Large intestine (tissue), 3 donors: ENCODE measurements around the gene JMJD7. TPM values are rescaled to one million over a fixed set of nuclear protein-coding genes. Genes with fewer than 3 reads are reported as not detected.
A peak's percentile ranks its signal among the peaks of the same experiment; 100 is the strongest.

ENCODE experiments used
- DNase-seq, 2 donors: peaks; one replicate each; pipeline versions ENCODE4 v3.0.0 to v3.0.0-alpha.2; 2013
- H3K27ac ChIP-seq: one replicate; pipeline ENCODE4 v1.5.1; 2013; ENCODE audit warnings: low read length
- H3K27me3 ChIP-seq: 2 replicates; pipeline ENCODE4 v1.6.1; 2013; ENCODE audit warnings: low read length; ENCODE audit not compliant: control insufficient read depth, insufficient read depth
- H3K36me3 ChIP-seq: 2 replicates; pipeline ENCODE4 v1.6.1; 2013; ENCODE audit warnings: low read length; ENCODE audit not compliant: control insufficient read depth, insufficient read depth
- H3K4me1 ChIP-seq: one replicate; pipeline ENCODE4 v1.6.1; 2013; ENCODE audit warnings: low read length; ENCODE audit not compliant: control insufficient read depth, insufficient read depth
- H3K4me3 ChIP-seq: one replicate; pipeline ENCODE4 v1.5.1; 2013; ENCODE audit warnings: low read length
- H3K9me3 ChIP-seq: one replicate; pipeline ENCODE4 v1.6.1; 2013; ENCODE audit warnings: mild to moderate bottlenecking, low read depth, low read length, moderate library complexity; ENCODE audit not compliant: control insufficient read depth
- WGBS: methylation state at CpG from one replicate; pipeline ENCODE4 v1.1.5; 2013; ENCODE audit warnings: low lambda C conversion rate; ENCODE audit not compliant: insufficient coverage; 5-methylcytosine and 5-hydroxymethylcytosine counted together
- polyA plus RNA-seq: library from polyadenylated mRNA; unstranded; fragments of 120-200 nt; gene quantifications from one replicate; pipeline ENCODE4 v1.2.1, GENCODE V29; 2013

JMJD7 gene
- polyA plus RNA-seq, 1 donor: 10.2 TPM

DNA sequence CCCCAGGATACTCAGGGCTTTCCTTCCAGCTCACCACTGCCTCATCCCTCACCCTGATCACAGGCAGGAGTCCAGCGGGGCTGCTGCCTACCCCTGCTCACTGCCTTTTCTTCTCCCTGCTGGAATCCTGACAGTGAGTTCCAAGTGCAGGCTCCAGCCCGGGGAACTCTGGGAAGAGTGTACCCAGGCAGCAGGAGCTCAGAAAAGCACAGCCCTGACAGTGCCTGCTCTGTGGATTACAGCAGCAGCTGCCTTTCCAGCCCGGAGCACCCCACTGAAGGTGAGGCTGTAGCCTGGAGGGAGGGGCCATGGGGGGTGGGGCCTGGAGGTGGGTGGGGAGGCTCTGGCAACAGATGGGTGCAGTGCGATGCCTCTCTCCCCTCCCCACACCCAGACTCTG, 6.1 kb upstream of the JMJD7 start:
- Histone ChIP-seq H3K4me1 (peaks cover 8% of the 10 kb centered on the region), H3K36me3 (peaks cover 88% of the 10 kb centered on the region), H3K9me3 (no peaks in the 10 kb centered on the region), H3K27me3 (no peaks in the 10 kb centered on the region), H3K4me3 (no peak overlapping the region), H3K27ac (no peak overlapping the region)
- no CpG with 5 or more reads among the region's 4 CpGs for WGBS
- DNase-seq: no peak

DNA sequence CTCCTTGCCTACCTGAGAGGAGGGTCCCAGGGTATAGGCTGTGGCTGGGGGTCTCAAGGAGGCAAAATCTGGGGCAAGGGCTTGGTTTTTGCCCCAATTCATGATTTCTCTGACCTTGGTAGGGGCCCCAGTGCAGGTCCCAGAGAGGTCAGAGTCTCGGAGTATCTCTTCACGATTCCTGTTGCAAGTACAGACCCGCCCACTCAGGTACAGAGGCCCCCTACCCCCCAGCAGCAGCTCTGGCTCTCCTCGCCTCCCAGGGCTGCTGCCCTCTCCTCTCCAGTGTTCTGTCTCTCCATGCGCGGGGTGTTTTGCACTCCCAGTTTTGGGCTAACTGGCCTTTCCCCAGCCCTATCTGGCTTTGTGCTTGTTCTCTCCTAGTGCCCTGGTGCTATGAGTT, 5.4 kb upstream of the JMJD7 start:
- no peak for DNase-seq
- Histone ChIP-seq H3K27me3 (no peaks in the 10 kb centered on the region), H3K9me3 (peaks cover 4% of the 10 kb centered on the region), H3K36me3 (peaks cover 82% of the 10 kb centered on the region), H3K27ac (no peak overlapping the region), H3K4me1 (peaks cover 8% of the 10 kb centered on the region), H3K4me3 (no peak overlapping the region)
- no CpG with 5 or more reads among the region's 6 CpGs for WGBS

DNA sequence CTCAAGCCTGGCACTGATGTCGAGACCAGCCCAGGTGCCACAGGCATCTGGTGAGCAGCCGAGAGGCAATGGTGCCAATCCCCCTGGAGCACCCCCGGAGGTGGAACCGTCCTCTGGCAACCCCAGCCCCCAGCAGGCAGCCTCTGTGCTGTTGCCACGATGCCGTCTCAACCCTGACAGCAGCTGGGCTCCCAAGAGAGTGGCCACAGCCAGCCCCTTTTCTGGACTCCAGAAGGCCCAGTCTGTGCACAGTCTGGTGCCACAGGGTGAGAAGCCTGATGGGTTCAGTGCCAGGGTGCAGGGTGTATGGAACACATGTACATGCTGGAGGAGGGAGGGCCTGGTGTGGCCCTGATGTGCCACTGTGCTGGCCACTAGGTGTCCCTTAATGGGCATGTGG, 4.9 kb upstream of the JMJD7 start:
- Histone ChIP-seq H3K9me3 (peaks cover 4% of the 10 kb centered on the region), H3K4me1 (peaks cover 8% of the 10 kb centered on the region), H3K27me3 (no peaks in the 10 kb centered on the region), H3K4me3 (no peak overlapping the region), H3K27ac (no peak overlapping the region), H3K36me3 (peaks cover 77% of the 10 kb centered on the region)
- DNase-seq: no peak
- no CpG with 5 or more reads among the region's 6 CpGs for WGBS

DNA sequence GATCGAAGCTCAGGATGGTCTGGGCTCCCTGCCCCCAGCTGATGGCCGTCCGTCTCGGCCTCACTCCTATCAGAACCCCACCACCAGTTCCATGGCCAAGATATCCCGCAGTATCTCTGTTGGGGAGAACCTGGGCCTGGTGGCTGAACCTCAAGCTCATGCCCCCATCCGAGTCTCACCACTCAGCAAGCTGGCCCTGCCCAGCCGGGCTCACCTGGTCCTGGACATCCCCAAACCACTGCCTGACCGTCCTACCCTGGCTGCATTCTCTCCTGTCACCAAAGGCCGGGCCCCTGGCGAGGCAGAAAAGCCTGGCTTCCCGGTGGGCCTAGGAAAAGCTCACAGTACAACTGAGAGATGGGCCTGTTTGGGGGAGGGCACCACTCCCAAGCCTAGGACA, 4.4 kb upstream of the JMJD7 start:
- Histone ChIP-seq H3K4me1 (peaks cover 8% of the 10 kb centered on the region), H3K27ac (no peak overlapping the region), H3K9me3 (peaks cover 4% of the 10 kb centered on the region), H3K4me3 (no peak overlapping the region), H3K36me3 (peaks cover 72% of the 10 kb centered on the region), H3K27me3 (no peaks in the 10 kb centered on the region)
- DNase-seq: no peak
- WGBS: no CpG with 5 or more reads among the region's 11 CpGs

DNA sequence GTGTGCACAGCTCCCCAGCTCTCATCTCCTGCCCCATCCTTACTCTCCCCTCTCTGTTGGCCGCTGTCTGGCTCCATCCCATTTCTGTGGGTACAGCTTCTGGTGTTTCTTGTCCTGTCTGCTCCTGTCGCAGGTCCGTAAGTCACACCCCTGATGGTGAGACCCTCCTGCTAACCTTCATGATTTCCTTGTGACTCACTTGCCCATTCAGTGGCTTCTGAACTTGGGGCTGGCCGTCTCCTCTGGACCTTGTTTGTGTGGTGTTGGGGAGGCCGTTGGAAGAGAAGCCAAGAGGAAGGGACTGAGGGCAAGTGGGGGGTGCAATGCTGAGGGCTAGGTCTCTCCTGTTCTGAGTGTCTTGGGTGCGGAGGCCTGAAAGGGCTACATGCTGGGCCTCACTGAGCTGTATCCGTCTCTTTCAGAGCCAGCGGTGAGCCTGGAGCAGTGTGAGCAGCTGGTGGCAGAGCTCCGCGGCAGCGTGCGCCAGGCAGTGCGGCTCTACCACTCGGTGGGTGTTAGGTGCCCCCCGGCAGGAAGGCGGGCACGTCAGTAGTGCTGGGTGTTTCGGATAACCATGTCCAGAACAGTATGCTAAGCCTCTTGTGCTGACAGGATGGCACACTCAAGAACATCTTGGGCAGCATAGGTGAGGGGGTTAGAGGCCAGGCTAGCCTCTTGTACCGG, 3.7 kb upstream of the JMJD7 start:
- Histone ChIP-seq H3K4me3 (no peak overlapping the region), H3K36me3 (peaks cover 65% of the 10 kb centered on the region), H3K27ac (no peak overlapping the region), H3K27me3 (no peaks in the 10 kb centered on the region), H3K4me1 (peaks cover 14% of the 10 kb centered on the region), H3K9me3 (peaks cover 4% of the 10 kb centered on the region)
- DNase-seq: no peak
- no CpG with 5 or more reads among the region's 19 CpGs for WGBS

DNA sequence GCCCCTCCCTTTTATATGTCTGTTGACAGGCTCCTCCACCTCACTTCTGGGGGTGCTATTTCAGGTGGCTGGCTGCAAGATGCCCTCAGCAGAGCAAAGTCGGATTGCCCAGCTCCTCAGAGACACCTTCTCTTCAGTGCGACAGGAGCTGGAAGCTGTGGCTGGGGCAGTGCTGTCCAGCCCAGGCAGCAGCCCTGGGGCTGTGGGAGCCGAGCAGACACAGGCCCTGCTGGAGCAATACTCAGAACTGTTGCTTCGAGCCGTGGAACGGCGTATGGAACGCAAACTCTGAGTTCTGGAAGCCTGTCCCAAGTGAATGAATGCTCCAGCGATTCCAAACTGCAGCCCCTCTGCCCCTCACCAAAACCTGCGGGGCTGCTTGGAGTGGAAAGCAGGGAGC, 2.7 kb upstream of the JMJD7 start:
- DNase-seq: no peak
- Histone ChIP-seq H3K27me3 (no peaks in the 10 kb centered on the region), H3K4me1 (peaks cover 19% of the 10 kb centered on the region), H3K9me3 (peaks cover 4% of the 10 kb centered on the region), H3K4me3 (no peak overlapping the region), H3K27ac (no peak overlapping the region), H3K36me3 (peaks cover 56% of the 10 kb centered on the region)
- WGBS: no CpG with 5 or more reads among the region's 10 CpGs

DNA sequence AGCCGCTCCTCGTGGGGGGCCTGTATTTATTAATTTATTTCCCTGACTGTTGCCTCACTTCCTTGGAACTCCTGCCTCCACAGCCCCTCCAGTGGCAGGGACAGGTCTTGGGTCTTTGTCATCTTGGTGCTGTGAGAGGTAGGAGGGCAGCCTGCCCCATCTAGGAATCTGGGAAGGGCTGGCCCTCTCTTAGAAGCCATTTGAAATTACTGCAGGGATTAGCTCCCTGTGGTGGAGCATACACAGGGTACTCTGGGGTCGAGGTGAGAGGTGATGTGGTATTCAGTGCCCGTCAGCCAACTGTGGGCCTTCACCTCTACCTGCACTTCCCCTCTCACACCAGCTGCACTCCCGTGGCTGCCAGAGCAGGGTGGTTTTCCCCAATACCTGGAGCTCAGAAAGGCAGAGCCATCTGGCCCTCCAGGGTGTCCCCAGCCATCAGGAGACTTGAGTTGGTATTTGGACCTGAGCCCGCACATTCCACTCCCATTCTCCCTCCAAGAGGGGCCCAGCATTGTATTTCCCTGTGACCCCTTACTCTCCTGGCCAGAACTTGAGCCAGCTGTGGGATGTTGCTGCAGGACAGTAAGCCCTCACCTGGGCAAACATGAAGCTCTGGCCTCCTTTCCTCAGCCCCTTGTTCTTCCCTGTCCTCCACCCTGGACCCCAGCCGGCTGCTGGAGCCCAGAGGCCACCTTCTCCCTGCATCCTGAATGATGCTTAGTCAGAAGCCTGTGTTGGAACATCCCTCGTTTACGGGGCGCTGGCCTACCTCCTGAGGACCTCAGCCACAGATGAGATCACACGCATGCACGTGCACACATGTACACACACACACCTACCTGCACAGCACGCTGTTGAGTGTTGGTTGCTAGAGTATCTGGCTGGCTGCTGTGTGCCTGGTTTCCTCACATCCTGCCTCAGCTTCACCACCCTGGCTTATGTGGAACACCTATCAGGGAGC, 2.0 kb upstream of the JMJD7 start:
- H3K27me3 ChIP-seq: no peaks in the 10 kb centered on the region
- peaks cover 16% of the 10 kb centered on the region for H3K4me1 ChIP-seq
- WGBS: no CpG with 5 or more reads among the region's 13 CpGs
- peaks cover 4% of the 10 kb centered on the region for H3K9me3 ChIP-seq
- H3K4me3 ChIP-seq: no peak overlapping the region
- peaks cover 52% of the 10 kb centered on the region for H3K36me3 ChIP-seq
- DNase-seq: no peak
- H3K27ac ChIP-seq: no peak overlapping the region

DNA sequence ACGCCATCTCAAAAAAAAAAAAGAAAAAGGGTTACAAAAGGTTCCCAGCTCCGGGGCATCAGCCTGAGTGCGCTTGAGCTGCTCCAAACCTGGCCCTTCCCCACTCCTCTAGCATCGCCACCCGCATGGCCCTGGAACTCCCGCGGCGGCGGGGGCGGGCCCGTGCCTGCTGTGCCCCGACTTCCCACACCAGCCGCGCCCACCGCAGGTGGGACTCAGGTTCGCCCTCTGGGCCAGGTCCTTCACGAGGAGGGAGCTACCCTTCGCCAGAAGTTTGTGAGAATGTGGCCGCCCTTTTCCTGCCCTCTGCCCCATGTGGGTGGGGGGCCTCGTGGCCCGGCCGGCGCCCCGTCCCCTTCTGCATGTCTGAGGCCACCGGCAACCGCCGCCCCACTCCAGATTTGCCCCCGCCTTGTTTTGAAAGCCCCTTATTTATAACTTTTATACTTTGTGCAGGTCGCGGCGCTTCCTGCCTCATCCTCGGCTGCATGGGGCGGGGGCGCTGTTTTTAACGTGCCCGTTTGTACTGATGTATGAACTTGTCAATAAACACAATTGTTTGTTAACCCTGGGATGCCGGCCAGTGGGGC, 507 bp upstream of the JMJD7 start:
- Histone ChIP-seq H3K36me3 (peaks cover 51% of the 10 kb centered on the region), H3K4me3 (peak overlapping the region; percentile 87), H3K9me3 (peaks cover 4% of the 10 kb centered on the region), H3K27me3 (no peaks in the 10 kb centered on the region), H3K4me1 (peaks cover 12% of the 10 kb centered on the region), H3K27ac (no peak overlapping the region)
- WGBS: 0% methylated on average over 8 of the region's 37 CpGs
- peak; percentile 22 to 49 for DNase-seq

DNA sequence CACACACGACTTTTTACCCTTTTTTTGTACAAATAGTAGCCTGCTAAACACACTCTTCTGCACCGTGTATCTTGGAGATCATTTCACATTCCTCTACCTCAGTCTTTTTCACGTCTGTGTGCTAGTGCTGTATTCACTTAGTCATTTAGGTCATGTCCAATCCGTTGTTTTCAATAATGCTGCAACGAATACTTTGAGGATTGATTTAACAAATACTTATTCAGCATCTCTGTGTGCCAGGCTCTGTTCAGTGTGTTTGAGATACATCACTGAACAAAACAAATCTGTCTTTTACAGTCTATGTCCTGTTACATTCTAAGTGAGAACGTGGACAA, 882 bp downstream of the JMJD7 start:
- no peaks in the 10 kb centered on the region for H3K27me3 ChIP-seq
- peaks cover 37% of the 10 kb centered on the region for H3K36me3 ChIP-seq
- H3K4me1 ChIP-seq: peaks cover 12% of the 10 kb centered on the region
- H3K4me3 ChIP-seq: peak overlapping the region; percentile 87
- H3K27ac ChIP-seq: no peak overlapping the region
- peaks cover 4% of the 10 kb centered on the region for H3K9me3 ChIP-seq
- 0% methylated on average over 1 of the region's 6 CpGs for WGBS
- DNase-seq: no peak

DNA sequence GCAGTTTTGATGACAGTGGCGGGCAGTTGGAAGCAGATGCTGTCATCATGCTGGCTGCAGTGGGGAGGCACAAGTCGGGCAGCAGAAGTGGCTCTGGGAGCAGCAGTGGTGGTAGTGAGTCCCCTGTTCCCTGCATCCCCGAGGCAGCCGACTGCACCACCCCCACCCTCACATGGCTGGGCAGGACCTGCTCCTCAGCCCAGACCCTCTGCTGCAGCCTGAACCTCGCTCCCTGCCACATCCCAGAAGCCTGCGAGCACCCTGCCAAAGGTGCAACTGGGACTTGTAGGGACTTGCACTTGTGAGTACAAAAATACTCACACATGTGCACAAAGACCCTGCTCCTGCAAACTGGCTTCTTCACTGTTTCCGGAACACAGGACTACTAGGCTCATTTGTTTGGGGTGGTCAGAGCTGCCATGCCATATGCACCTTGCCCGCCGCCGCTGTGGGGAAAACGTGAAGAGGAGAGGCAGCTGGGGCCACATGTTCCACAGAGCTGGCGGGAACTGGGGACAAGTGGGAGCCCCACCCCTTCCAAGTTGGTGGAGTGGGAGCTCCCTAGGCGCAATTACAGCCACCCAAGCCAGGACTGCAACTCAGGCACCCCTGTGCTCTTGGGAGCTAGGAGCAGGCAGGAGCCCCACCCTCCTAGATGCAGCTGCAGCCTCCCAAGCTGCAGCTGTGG, 2.2 kb downstream of the JMJD7 start:
- no peak for DNase-seq
- Histone ChIP-seq H3K27ac (no peak overlapping the region), H3K9me3 (peaks cover 4% of the 10 kb centered on the region), H3K4me1 (peaks cover 12% of the 10 kb centered on the region), H3K27me3 (no peaks in the 10 kb centered on the region), H3K4me3 (no peak overlapping the region), H3K36me3 (peaks cover 24% of the 10 kb centered on the region)
- no CpG with 5 or more reads among the region's 13 CpGs for WGBS
